ENCODE results near the gene TRAPPC14.

TRAPPC14 gene

DNA sequence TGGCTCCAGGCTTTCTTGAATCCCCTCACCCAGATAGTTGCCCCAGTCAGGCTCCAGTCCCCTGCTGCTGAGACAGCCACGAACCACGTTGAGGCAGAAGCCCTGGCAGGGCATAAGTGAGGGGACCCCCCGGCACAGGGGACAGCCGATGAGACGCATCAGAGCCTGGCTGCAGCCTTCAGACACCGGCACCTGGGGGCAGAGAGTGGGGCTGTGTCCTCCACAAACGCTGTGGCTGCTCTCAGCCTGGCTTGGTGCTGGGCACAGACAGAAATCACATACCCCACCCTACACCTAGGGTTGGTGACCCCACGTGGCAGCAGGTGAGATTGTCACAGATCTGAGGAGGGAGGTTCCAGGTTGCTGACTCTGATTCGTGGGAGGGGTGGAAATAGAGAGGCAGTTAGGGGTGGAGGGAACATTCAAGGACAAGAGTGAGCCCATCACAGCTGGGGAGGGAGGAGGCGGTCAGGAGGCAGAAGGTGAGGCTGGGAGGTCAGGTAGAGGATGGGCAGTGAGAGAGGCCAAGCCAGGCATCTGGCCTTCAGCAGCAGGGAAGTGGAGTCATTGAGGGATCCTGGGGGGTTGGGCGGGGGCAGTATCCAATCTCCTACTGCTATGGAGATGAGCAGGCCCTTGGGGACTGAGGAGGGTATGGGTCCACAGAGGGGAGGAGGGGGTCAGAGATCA, 15.4 kb upstream of the TRAPPC14 start:
- peaks cover 20% of the 10 kb centered on the region for H3K36me3 ChIP-seq (ENCODE audit: control insufficient read depth, insufficient read depth, low read length)
- H3K27ac ChIP-seq (ENCODE audit: low read depth, low read length, severe bottlenecking): no peak overlapping the region
- WGBS, 2 experiments (ENCODE audit: insufficient coverage in 2 of 2): 95% methylated on average over 9 to 10 of the region's 11 CpGs
- H3K9me3 ChIP-seq (ENCODE audit: control insufficient read depth, low read length): no peaks in the 10 kb centered on the region
- no peaks in the 10 kb centered on the region for H3K4me1 ChIP-seq (ENCODE audit: control insufficient read depth, insufficient read depth, low read length, poor library complexity, severe bottlenecking)
- H3K4me3 ChIP-seq (ENCODE audit: extremely low read depth, insufficient read depth, low read length, poor library complexity, severe bottlenecking): no peak overlapping the region

DNA sequence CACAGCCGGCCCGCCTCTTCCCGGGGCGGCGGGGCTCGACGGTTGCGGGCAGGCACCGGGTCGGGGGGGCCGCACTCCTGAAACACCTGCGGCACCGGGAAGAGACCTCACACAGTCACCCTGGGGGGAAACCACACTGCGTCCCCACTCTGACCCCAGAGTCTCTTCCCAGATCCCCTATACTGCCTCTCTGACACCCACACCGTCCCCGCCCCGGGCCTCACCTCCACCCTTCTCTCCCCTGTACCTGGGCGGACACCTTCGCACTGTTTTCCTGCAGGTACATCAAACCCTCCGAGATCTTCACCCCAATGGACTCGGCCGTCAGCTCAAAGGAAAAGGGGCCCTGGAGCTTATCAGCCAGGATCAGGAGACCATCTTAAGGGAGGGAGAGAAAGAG, 13.3 kb upstream of the TRAPPC14 start:
- H3K9me3 ChIP-seq (ENCODE audit: control insufficient read depth, low read length): no peaks in the 10 kb centered on the region
- H3K27ac ChIP-seq (ENCODE audit: low read depth, low read length, severe bottlenecking): no peak overlapping the region
- WGBS, 2 experiments (ENCODE audit: insufficient coverage in 2 of 2): 35 to 43% methylated on average over 16 to 17 of the region's 22 CpGs
- peaks cover 17% of the 10 kb centered on the region for H3K4me1 ChIP-seq (ENCODE audit: control insufficient read depth, insufficient read depth, low read length, poor library complexity, severe bottlenecking)
- peak overlapping the region; percentile 8 for H3K4me3 ChIP-seq (ENCODE audit: extremely low read depth, insufficient read depth, low read length, poor library complexity, severe bottlenecking)
- peaks cover 20% of the 10 kb centered on the region for H3K36me3 ChIP-seq (ENCODE audit: control insufficient read depth, insufficient read depth, low read length)

DNA sequence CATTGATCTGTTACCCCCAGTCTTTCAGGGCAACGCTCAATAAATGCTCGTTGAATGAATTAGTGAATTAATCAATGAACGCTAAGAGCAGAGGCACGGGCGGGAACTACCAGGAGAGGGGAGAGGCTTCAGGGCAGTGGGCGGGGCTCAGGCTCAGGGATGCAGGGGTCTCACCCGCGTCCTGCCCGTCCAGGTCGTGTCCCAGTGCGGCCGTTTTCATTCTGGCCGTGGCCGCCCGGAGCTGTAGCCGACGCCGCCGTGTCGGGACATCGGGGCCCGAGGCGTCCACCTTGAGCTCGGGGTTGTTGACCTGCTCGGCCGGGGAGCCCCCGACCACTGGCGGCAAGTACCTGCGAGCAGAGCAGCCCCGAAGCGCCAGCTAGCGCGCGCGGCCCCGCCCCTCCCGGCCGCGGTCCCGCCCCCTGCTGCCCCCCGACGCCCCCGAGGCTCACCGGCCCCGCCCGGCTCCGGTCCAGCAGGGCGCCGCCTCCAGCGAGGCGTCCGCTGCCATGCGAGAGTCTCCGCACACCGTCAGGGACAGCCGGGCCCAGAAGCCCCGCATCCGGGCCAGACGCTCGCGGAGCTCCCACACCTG, 12.7 kb upstream of the TRAPPC14 start:
- WGBS, 2 experiments (ENCODE audit: insufficient coverage in 2 of 2): 9 to 10% methylated on average over 30 to 35 of the region's 61 CpGs
- peaks cover 18% of the 10 kb centered on the region for H3K4me1 ChIP-seq (ENCODE audit: control insufficient read depth, insufficient read depth, low read length, poor library complexity, severe bottlenecking)
- H3K4me3 ChIP-seq (ENCODE audit: extremely low read depth, insufficient read depth, low read length, poor library complexity, severe bottlenecking): peak overlapping the region; percentile 25
- no peak overlapping the region for H3K27ac ChIP-seq (ENCODE audit: low read depth, low read length, severe bottlenecking)
- peaks cover 20% of the 10 kb centered on the region for H3K36me3 ChIP-seq (ENCODE audit: control insufficient read depth, insufficient read depth, low read length)
- no peaks in the 10 kb centered on the region for H3K9me3 ChIP-seq (ENCODE audit: control insufficient read depth, low read length)

DNA sequence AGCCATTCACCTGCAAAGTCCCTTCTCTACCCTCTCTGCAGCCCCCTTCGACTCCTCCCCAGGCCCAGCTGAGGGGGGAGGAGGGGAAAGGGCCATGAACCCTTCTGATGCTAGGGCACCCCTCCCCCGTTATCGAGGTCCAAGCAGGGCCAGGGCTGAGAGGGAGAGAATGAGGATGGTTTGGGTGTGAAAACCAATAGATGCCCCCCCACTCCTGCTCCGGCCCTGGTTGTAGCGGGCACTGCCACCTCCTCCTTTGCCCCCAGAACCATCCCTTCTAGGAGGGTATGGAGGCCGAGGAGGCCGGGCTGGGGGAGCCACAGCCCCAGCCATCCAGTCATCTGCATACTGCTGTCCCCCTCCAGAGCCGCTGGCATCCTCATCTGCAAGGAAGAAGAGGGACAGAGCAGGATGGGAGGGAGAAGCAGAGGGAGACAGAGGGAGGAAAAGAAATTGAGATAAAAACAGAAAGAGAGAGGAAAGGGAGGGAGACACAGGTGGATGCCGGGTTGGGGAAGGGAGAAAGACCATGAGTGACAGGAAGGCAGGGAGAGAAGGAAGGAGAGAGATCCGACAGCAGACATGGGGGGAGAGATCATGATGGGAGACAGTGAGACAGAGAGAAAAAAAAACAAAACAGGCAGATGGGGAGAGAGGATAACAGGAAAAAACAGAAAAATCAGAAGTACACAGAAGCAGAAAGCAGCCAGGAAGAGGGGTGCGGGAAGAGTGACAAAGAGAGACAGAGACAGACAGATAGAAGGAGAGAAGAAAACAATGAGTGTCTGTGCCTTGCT, 11.8 kb upstream of the TRAPPC14 start:
- Histone ChIP-seq H3K27ac (ENCODE audit: low read depth, low read length, severe bottlenecking) (no peak overlapping the region), H3K36me3 (ENCODE audit: control insufficient read depth, insufficient read depth, low read length) (peaks cover 16% of the 10 kb centered on the region), H3K9me3 (ENCODE audit: control insufficient read depth, low read length) (no peaks in the 10 kb centered on the region), H3K4me1 (ENCODE audit: control insufficient read depth, insufficient read depth, low read length, poor library complexity, severe bottlenecking) (peaks cover 18% of the 10 kb centered on the region), H3K4me3 (ENCODE audit: extremely low read depth, insufficient read depth, low read length, poor library complexity, severe bottlenecking) (no peak overlapping the region)
- 78 to 80% methylated on average over 3 to 4 of the region's 11 CpGs for WGBS, 2 experiments (ENCODE audit: insufficient coverage in 2 of 2)

DNA sequence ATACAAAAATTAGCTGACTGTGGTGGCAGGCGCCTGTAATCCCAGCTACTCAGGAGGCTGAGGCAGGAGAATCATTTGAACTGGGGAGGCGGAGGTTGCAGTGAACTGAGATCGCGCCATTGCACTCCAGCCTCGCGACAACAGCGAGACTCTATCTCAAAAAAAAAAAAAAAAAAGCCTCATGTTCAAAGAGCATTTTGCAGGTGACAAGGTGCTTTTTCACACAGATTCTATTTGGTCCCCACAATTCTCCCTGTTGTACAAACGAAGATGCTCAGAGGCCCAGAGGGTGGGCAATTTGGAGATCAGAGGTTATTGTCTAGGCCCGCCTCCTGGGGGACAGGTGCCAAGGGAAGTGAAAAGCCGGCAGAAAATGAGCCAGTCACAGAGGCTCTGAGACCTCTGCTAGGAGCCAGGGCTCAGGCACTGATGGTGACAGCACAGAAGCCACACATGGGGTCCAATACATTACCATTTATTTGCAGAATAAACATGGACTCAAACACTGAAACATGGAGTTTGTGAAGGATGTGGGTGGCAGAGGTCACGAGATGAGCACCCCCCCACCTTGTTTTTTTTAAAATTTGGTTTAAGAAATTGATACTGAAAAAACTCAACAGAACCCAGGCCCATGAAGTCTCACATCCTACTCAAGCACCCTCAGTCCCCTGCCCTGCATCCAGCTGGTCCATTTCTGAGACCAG, 10.8 kb upstream of the TRAPPC14 start:
- peaks cover 7% of the 10 kb centered on the region for H3K36me3 ChIP-seq (ENCODE audit: control insufficient read depth, insufficient read depth, low read length)
- no peak overlapping the region for H3K27ac ChIP-seq (ENCODE audit: low read depth, low read length, severe bottlenecking)
- 93 to 96% methylated on average over 8 to 9 of the region's 11 CpGs for WGBS, 2 experiments (ENCODE audit: insufficient coverage in 2 of 2)
- peaks cover 18% of the 10 kb centered on the region for H3K4me1 ChIP-seq (ENCODE audit: control insufficient read depth, insufficient read depth, low read length, poor library complexity, severe bottlenecking)
- no peak overlapping the region for H3K4me3 ChIP-seq (ENCODE audit: extremely low read depth, insufficient read depth, low read length, poor library complexity, severe bottlenecking)
- no peaks in the 10 kb centered on the region for H3K9me3 ChIP-seq (ENCODE audit: control insufficient read depth, low read length)

DNA sequence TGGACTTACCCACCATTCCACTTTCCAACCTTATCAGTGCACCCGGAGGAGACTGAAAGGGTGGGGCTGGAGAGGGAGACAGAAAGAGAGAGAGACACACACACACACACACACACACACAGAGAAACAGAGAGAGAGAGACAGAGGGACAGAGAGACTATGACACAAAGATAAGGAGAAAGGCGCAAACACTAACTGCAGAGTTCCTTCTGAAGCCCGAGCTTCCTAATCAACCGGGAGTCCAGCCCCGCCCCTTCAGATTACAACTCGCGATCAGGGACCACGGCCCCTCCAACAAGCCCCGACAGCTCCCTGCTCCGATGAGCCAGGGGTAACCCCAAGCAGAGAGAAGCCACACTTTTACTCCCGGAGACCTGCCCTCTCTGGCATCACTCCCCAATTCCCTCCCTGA, 9.4 kb upstream of the TRAPPC14 start:
- Histone ChIP-seq H3K27ac (ENCODE audit: low read depth, low read length, severe bottlenecking) (no peak overlapping the region), H3K36me3 (ENCODE audit: control insufficient read depth, insufficient read depth, low read length) (no peaks in the 10 kb centered on the region), H3K9me3 (ENCODE audit: control insufficient read depth, low read length) (no peaks in the 10 kb centered on the region), H3K4me1 (ENCODE audit: control insufficient read depth, insufficient read depth, low read length, poor library complexity, severe bottlenecking) (peaks cover 23% of the 10 kb centered on the region), H3K4me3 (ENCODE audit: extremely low read depth, insufficient read depth, low read length, poor library complexity, severe bottlenecking) (peak overlapping the region; percentile 17)
- WGBS, 2 experiments (ENCODE audit: insufficient coverage in 2 of 2): 9 to 10% methylated on average over 9 of the region's 11 CpGs

DNA sequence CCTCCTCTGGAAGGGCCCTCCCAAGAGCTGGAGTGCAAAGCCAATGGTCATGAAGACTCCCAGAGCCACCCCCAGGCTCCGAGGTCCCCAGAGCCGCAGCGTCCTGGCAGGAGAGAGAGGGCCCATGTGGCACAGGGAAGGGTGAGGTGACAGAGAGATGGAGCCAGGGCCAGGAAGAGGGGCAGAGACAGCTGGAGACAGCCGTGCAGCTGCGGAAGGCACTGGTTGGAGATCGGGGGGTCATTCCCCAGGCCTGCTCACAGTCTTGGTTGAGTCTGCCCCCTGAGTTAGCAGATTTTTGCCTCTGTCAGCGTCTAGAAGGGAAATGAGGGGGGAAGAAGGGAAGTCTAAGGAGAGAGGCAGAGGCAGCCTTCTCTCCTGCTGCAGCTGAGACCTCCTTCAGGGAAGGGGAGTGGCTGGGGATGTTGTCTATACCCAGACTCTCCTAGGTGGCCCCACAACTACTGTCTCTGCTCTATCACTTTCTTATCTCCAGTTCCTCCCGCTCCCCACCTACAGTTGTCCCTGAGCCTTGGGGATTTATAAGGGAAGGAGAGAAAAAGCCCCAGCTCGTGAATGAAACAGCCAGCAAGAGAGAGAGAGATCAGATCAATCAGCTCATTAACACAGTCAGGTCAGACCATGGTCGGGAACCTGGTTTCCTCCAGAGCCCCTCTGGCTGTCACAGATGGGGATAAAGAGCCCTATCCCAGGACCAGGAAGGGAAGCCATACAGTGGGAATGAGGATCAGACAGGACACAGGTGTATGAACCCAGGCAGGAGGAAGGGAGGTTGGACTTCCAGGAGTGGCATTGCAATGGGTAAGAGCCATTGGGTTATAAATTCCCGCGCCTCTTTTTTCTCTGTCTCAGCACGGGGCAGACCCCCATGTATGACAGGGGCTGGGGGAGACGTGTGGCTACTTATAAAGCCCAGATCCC, 8.7 kb upstream of the TRAPPC14 start:
- Histone ChIP-seq H3K9me3 (ENCODE audit: control insufficient read depth, low read length) (no peaks in the 10 kb centered on the region), H3K4me3 (ENCODE audit: extremely low read depth, insufficient read depth, low read length, poor library complexity, severe bottlenecking) (peak overlapping the region; percentile 17), H3K27ac (ENCODE audit: low read depth, low read length, severe bottlenecking) (no peak overlapping the region), H3K4me1 (ENCODE audit: control insufficient read depth, insufficient read depth, low read length, poor library complexity, severe bottlenecking) (peaks cover 23% of the 10 kb centered on the region), H3K36me3 (ENCODE audit: control insufficient read depth, insufficient read depth, low read length) (no peaks in the 10 kb centered on the region)
- 74% methylated on average over 7 to 11 of the region's 14 CpGs for WGBS, 2 experiments (ENCODE audit: insufficient coverage in 2 of 2)

DNA sequence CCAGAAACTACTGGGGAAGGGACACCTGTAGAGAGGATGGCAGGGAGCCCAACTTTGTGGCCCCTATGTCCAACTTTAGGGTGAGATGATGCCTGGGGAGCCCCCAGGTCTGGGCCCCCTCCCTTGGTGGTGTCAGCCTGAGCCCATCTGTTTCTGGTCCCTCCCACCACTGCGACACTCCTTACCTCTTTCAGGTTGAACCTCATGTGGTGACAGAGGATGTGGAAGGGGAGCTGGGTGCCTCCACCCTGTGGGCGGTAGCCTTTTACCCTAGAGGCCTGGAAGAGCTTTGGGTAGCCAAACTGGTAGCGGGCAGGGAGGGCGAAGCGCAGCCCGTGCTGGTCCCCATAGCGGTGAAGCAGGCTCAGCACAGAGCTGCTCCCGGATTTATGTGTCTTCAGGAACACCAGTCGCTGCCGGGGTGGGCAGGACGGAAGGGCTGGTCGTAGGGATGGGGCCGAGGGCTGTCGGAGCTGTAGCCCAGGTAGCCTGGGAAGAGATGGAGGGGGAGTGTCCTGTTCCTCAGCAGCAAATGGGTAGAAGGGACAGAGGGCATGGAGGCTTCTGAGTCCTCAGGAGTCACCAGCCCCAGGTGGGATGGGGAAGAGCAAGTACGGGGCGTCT, 7.9 kb upstream of the TRAPPC14 start:
- WGBS, 2 experiments (ENCODE audit: insufficient coverage in 2 of 2): 88 to 91% methylated on average over 15 of the region's 16 CpGs

DNA sequence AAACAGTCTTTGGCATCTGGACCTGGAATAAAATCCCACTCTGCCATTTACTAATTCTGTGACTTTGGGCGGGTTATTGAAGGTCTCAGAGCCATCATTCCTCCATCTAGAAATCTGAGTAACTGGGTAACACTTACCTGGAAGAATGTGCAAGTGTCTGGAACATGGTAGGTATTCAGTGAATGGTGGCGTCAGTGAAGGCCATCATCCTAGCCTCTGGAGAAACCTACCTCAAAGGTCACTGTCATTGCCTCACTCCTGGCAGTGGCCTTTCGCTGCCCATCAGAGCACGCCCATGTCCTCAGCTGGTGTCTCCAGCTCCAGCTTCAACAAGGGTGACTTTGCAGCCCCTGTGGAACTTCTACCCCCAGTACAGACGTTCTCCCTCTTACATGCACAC, 5.3 kb upstream of the TRAPPC14 start:
- WGBS, 2 experiments (ENCODE audit: insufficient coverage in 2 of 2): 86 to 92% methylated on average over 4 of the region's 5 CpGs
- no peak overlapping the region for H3K4me3 ChIP-seq (ENCODE audit: extremely low read depth, insufficient read depth, low read length, poor library complexity, severe bottlenecking)
- H3K36me3 ChIP-seq (ENCODE audit: control insufficient read depth, insufficient read depth, low read length): no peaks in the 10 kb centered on the region
- H3K27ac ChIP-seq (ENCODE audit: low read depth, low read length, severe bottlenecking): no peak overlapping the region
- peaks cover 23% of the 10 kb centered on the region for H3K4me1 ChIP-seq (ENCODE audit: control insufficient read depth, insufficient read depth, low read length, poor library complexity, severe bottlenecking)
- H3K9me3 ChIP-seq (ENCODE audit: control insufficient read depth, low read length): no peaks in the 10 kb centered on the region

More for the DNA sequence above, 7.9 kb upstream of the TRAPPC14 start:
- Histone ChIP-seq H3K36me3 (ENCODE audit: control insufficient read depth, insufficient read depth, low read length) (no peaks in the 10 kb centered on the region), H3K27ac (ENCODE audit: low read depth, low read length, severe bottlenecking) (no peak overlapping the region), H3K4me3 (ENCODE audit: extremely low read depth, insufficient read depth, low read length, poor library complexity, severe bottlenecking) (no peak overlapping the region), H3K4me1 (ENCODE audit: control insufficient read depth, insufficient read depth, low read length, poor library complexity, severe bottlenecking) (peaks cover 23% of the 10 kb centered on the region), H3K9me3 (ENCODE audit: control insufficient read depth, low read length) (no peaks in the 10 kb centered on the region)

All from mesodermal cell (in vitro differentiated cells).